Prostate gland (tissue), 2 donors: ENCODE measurements around the gene KMO.

Experiments
- POLR2AphosphoS5 ChIP-seq: sonication (generic); formaldehyde crosslinking; IDR thresholded peaks from one replicate; pipeline ENCODE4 v1.6.1; 2017; ENCODE audit warnings: antibody characterized with exemption
- TF ChIP-seq, protein P1 (sequence below), 4 experiments: fragments of 200-600 bp in 2 of 4; fragments of 450-650 bp in 2 of 4; sonication (generic) in 2 of 4; IDR thresholded peaks; 1 replicate in 3 of 4; 2 replicates in 1 of 4; pipeline ENCODE4 v1.5.1; 2016 to 2019; ENCODE audit warnings: antibody characterized with exemption in 4 of 4, mild to moderate bottlenecking in 2 of 4, moderate library complexity in 2 of 4

DNA sequence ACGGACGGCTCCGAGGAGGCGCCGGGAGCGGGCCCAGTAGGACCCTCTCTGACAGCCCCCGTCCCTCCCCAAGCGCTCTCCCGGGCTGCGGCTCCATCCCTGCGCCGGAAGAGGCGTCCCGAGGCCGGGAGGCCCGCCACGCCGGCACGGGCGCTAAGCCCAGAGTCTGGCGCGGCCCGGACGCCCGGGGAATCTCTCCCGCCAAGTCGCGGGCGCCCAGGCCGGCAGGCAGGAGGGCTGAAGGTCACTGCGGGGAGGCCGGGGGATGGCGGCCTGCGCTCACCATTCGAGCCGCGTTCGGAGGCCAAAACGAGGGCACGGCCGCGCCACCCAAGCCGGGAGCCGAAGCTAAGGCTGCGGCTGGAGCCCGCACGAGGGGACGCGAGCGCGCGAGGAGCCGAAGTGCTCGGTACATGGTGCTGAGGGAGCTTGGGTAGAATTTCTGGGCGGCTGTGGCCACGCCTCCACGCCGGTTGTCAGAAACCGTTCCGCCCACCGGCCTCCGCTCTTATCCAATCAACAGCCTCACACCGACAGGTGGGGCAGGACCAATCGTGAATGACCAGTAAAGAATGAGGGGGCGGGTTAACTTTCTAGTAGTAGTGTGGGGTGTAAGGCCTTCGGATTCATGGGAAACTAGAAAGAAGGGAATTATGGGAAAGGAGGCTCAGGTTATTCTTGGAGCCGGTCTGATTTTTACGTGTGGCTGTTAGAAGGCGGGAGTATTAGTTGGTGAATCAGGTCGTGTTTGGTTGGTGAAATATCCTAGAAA lies 12.7 kb upstream of the KMO start, which contains the start of gene FH:
- TF ChIP-seq, protein P1, sequence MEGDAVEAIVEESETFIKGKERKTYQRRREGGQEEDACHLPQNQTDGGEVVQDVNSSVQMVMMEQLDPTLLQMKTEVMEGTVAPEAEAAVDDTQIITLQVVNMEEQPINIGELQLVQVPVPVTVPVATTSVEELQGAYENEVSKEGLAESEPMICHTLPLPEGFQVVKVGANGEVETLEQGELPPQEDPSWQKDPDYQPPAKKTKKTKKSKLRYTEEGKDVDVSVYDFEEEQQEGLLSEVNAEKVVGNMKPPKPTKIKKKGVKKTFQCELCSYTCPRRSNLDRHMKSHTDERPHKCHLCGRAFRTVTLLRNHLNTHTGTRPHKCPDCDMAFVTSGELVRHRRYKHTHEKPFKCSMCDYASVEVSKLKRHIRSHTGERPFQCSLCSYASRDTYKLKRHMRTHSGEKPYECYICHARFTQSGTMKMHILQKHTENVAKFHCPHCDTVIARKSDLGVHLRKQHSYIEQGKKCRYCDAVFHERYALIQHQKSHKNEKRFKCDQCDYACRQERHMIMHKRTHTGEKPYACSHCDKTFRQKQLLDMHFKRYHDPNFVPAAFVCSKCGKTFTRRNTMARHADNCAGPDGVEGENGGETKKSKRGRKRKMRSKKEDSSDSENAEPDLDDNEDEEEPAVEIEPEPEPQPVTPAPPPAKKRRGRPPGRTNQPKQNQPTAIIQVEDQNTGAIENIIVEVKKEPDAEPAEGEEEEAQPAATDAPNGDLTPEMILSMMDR (IDR thresholded peaks at IDR 0.05) = peak in 2 of 4 experiments; percentile 14 to 15
- TF ChIP-seq POLR2AphosphoS5 = peak; percentile 99
